HEK293T (cell line): Measurements from ENCODE around the gene KDELR3.

ENCODE experiments used
- FOXK2 ChIP-seq: fragments of 450-650 bp; IDR thresholded peaks from 2 replicates; pipeline ENCODE4 v1.6.1; 2016; ENCODE audit warnings: mild to moderate bottlenecking
- TARDBP ChIP-seq: fragments of 450-650 bp; IDR thresholded peaks from 2 replicates; pipeline ENCODE4 v1.6.1; 2016

GRCh38 chr22:38477585-38477984 is 9.7 kb downstream of the KDELR3 start:
- TF ChIP-seq TARDBP (no peak), FOXK2 (no peak)
